Mesothelial cell of epicardium (in vitro differentiated cells): ENCODE data around the gene CALN1. TPM values are rescaled to one million over a fixed set of nuclear protein-coding genes. Genes with fewer than 3 reads are reported as not detected.

Source experiments
- DNase-seq, 2 experiments: peaks; one replicate each; pipeline ENCODE4 v3.0.0; 2021; ENCODE audit warnings: low spot score in 2 of 2; ENCODE audit not compliant: unreplicated experiment in 2 of 2
- H3K27ac Mint-ChIP-seq: 2 replicates; pipeline ENCODE4 v1.8.0; 2021; ENCODE audit warnings: mixed read lengths
- H3K27me3 Mint-ChIP-seq: 2 replicates; pipeline ENCODE4 v1.8.0; 2021; ENCODE audit warnings: low read depth, mixed read lengths
- H3K36me3 Mint-ChIP-seq: 2 replicates; pipeline ENCODE4 v1.8.0; 2021; ENCODE audit warnings: mixed read lengths
- H3K4me1 Mint-ChIP-seq: 2 replicates; pipeline ENCODE4 v1.8.0; 2021; ENCODE audit warnings: mixed read lengths
- H3K4me3 Mint-ChIP-seq: 2 replicates; pipeline ENCODE4 v1.8.0; 2021; ENCODE audit warnings: mild to moderate bottlenecking, moderate library complexity, mixed read lengths
- H3K9me3 Mint-ChIP-seq: 2 replicates; pipeline ENCODE4 v1.8.0; 2021; ENCODE audit warnings: mixed read lengths
- CTCF ChIP-seq: fragments of 200-600 bp; sonication (generic); IDR thresholded peaks from one replicate; pipeline ENCODE4 v1.5.0; 2021; ENCODE audit warnings: antibody characterized with exemption; ENCODE audit not compliant: unreplicated experiment
- total RNA-seq: library from RNA; stranded (reverse); gene quantifications from 3 replicates; pipeline ENCODE4 v1.2.1, GENCODE V29; 2021

The CALN1 gene
- total RNA-seq, 1 donor from 2014 or later: 1.1 TPM

- no peak for DNase-seq
- H3K27ac Mint-ChIP-seq: no peak overlapping the region
- no peak for TF ChIP-seq CTCF
- peaks cover 4% of the 10 kb centered on the region for H3K4me1 Mint-ChIP-seq
- no peak overlapping the region for H3K4me3 Mint-ChIP-seq
- H3K9me3 Mint-ChIP-seq: no peaks in the 10 kb centered on the region
- H3K36me3 Mint-ChIP-seq: no peaks in the 10 kb centered on the region
- H3K27me3 Mint-ChIP-seq: peaks cover 33% of the 10 kb centered on the region
Measured at GRCh38 chr7:72437061-72437585, 25.0 kb upstream of the CALN1 start.

GRCh38 chr7:72435925-72436480 is 23.9 kb upstream of the CALN1 start:
- TF ChIP-seq CTCF: no peak
- H3K4me3 Mint-ChIP-seq: no peak overlapping the region
- peaks cover 28% of the 10 kb centered on the region for H3K27me3 Mint-ChIP-seq
- no peaks in the 10 kb centered on the region for H3K36me3 Mint-ChIP-seq
- H3K27ac Mint-ChIP-seq: no peak overlapping the region
- no peaks in the 10 kb centered on the region for H3K9me3 Mint-ChIP-seq
- peaks cover 4% of the 10 kb centered on the region for H3K4me1 Mint-ChIP-seq
- DNase-seq: no peak

GRCh38 chr7:72435366-72435765 is 23.2 kb upstream of the CALN1 start:
- Mint-ChIP-seq H3K27me3 (peaks cover 26% of the 10 kb centered on the region), H3K27ac (no peak overlapping the region), H3K4me3 (no peak overlapping the region), H3K36me3 (no peaks in the 10 kb centered on the region), H3K9me3 (no peaks in the 10 kb centered on the region), H3K4me1 (peaks cover 4% of the 10 kb centered on the region)
- no peak for DNase-seq
- no peak for TF ChIP-seq CTCF

- no peak for DNase-seq
- Mint-ChIP-seq H3K4me1 (peaks cover under 1% of the 10 kb centered on the region), H3K27ac (no peak overlapping the region), H3K27me3 (peaks cover 22% of the 10 kb centered on the region), H3K36me3 (no peaks in the 10 kb centered on the region), H3K4me3 (no peak overlapping the region), H3K9me3 (no peaks in the 10 kb centered on the region)
- TF ChIP-seq CTCF: no peak
Measured at GRCh38 chr7:72430531-72430930, 18.4 kb upstream of the CALN1 start.

- H3K27me3 Mint-ChIP-seq: peaks cover 24% of the 10 kb centered on the region
- TF ChIP-seq CTCF: no peak
- no peak overlapping the region for H3K27ac Mint-ChIP-seq
- H3K9me3 Mint-ChIP-seq: no peaks in the 10 kb centered on the region
- no peak for DNase-seq
- no peaks in the 10 kb centered on the region for H3K4me1 Mint-ChIP-seq
- no peak overlapping the region for H3K4me3 Mint-ChIP-seq
- H3K36me3 Mint-ChIP-seq: no peaks in the 10 kb centered on the region
Measured at GRCh38 chr7:72429316-72429715, 17.2 kb upstream of the CALN1 start.
